GM18870 (cell line): ENCODE measurements around the gene MED4.

ENCODE experiments used
- ATAC-seq: cut with Tn5 transposase; IDR thresholded peaks from one replicate; pipeline ENCODE4 v1.9.1; 2021; ENCODE audit warnings: moderate library complexity; ENCODE audit not compliant: unreplicated experiment

The MED4 gene

GRCh38 chr13:48094781-48095502 lies at the start of gene MED4:
Gene MED4, minus strand, starts transcription at chr13:48095104. Its CDS starts 26 bp downstream, at chr13:48095078.
- peak; percentile 86 for ATAC-seq

GRCh38 chr13:48144413-48145035 lies 49.6 kb upstream of the MED4 start:
- ATAC-seq = no peak

DNA sequence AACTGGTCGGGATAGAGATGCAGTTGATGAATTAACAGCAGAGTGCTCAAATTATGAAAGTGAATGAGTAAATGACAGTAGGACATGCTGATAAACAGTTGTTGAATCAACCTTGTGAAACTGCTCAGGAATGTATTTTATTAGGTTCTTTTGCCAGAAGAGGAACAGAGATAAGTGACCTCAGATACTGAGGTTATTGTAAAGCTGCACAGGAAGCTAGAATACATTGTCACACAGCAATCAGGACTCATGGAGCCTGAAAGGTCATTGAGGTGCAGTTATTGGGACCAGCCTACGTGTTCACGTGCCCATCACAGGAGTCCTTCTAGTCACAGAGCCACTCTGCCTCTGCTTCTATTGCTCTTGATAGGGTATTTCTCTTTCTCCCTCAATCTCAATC lies 47.5 kb upstream of the MED4 start:
- ATAC-seq = peak; percentile 94

DNA sequence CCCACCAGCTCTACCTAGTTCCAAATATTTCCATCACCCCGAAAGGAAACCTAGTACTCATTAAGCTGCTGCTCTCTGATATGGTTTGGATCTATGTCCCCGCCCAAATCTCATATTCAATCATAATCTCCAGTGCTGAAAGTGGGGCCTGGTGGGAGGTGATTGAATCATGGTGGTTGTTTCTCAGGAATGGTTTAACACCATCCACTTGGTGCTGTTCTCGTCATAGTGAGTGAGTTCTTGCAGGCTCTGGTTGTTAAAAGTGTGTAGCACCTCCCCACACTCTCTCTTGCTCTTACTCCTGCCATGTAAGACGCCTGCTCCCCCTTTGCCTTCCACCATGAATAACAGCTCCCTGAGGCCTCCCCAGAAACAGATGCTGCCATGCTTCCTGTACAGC lies 43.4 kb upstream of the MED4 start:
- no peak for ATAC-seq

- ATAC-seq = no peak
Measured at GRCh38 chr13:48132961-48133360, 38.1 kb upstream of the MED4 start.

DNA sequence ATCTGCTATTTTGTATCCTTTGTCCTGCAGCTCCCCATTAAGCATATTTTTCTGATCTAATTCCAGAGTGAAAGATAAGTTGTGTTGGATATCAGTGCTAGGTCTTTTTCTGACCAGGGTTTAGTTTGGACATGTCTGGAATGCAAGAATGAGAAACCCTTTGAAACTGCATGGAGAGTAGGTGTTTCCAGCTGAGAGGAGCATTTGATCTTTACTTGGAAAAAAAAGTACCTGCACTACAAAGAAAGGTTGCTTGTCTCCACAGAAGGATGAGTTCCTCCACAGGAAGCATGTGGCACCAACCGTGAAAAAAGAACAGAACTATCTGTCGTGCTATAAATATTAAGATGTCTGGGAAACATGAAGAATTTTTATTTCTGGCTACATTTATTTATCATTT lies 36.6 kb upstream of the MED4 start:
- no peak for ATAC-seq

- ATAC-seq = no peak
Measured at GRCh38 chr13:48126944-48127830, 32.3 kb upstream of the MED4 start.

DNA sequence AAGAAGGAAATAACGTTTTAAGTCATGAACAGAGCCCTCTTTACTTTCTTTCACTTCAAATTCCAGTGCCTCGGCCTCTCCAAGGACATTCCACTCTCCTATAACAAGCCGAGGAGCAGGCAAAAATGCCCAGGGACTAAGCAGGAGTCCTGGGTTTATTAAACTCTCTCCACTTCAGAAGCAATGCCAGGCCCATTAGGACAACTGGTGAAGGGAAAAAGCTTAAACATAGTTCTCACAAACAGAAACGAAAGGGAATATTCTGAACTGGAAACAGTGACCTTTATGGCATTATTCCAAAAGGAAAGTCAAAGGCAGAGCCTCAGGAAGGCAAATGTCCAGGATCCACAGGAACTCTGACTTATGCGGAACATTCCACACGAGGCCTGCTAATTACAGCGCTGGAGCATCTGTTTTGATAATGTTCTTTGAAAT lies 30.9 kb upstream of the MED4 start:
- no peak for ATAC-seq

DNA sequence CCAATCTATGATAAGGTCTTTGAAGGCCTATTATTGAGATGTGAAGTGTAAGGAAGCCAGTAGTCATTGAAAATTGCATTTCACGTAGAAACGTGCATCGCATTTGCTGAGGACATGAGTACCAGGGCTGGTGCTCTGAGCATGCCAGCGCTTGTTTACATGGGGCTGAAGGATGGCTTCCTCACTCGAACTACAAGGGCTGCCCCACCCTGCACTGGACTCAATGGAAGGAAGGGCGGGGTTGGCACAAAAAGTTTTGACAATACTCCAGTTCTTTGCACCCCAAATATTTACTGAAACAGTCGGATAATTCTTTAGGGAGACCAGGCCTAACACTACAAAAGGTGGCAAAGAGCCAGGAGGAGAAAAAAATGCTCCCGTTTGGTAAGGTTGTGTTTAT lies 28.9 kb upstream of the MED4 start:
- ATAC-seq = no peak

DNA sequence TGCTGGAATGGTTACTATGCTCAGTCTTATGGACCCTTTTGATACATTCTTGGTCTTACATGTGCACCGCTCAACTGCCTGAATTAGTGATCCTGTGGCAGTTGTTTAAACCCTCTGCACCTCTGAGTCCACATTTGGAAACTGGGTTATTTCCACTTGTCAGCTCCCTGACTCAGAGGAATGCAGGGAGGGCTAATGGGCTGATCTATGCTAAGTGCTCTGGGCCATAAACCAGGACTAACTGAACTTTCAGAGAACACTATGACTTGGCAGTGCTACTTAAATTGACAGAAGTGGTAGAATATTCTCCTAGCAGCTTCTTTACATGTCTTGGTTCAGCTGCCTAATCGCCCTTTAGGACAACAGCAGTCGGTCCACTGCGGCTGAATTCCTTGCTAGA lies 26.8 kb upstream of the MED4 start:
- no peak for ATAC-seq

GRCh38 chr13:48120241-48120640 lies 25.3 kb upstream of the MED4 start:
- ATAC-seq = no peak

- no peak for ATAC-seq
Measured at GRCh38 chr13:48118030-48118429, 23.1 kb upstream of the MED4 start.

DNA sequence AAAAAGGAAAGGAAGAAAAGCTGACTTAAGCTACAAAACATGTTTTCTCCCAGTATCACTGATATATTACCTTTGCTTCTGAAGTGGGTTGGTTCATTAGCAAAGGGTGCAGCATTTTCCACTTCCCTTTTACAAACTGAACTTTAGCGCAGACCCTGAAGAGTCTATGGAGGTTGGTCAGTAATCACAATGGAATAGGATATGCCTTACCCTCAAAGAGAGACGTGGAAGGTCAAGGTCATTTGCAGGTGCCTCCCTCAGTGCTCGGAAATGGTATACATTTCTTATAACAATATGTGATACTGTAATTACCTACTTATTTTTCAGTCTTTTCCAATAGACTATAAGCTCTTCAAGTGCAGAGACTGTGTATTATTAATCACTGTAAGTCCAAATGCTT lies 21.9 kb upstream of the MED4 start:
- no peak for ATAC-seq

DNA sequence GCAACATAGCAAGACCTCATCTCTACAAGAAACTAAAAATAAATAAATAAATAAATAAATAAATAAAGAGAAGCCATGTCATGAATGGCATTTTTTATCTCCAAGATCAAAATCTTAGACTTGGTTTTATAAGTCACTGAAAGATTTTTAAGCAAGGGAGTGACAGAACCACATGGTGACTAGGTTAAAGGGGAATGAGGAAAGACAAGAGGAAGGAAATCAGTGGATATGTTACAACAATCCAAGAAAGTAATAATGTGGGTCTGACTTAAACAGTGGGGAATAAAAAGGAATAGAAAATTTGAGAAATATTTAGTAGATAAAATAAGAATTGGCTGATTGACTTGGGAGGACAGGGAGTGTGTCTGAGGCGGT lies 18.8 kb upstream of the MED4 start:
- no peak for ATAC-seq

- no peak for ATAC-seq
Measured at GRCh38 chr13:48112896-48113755, 18.2 kb upstream of the MED4 start.

DNA sequence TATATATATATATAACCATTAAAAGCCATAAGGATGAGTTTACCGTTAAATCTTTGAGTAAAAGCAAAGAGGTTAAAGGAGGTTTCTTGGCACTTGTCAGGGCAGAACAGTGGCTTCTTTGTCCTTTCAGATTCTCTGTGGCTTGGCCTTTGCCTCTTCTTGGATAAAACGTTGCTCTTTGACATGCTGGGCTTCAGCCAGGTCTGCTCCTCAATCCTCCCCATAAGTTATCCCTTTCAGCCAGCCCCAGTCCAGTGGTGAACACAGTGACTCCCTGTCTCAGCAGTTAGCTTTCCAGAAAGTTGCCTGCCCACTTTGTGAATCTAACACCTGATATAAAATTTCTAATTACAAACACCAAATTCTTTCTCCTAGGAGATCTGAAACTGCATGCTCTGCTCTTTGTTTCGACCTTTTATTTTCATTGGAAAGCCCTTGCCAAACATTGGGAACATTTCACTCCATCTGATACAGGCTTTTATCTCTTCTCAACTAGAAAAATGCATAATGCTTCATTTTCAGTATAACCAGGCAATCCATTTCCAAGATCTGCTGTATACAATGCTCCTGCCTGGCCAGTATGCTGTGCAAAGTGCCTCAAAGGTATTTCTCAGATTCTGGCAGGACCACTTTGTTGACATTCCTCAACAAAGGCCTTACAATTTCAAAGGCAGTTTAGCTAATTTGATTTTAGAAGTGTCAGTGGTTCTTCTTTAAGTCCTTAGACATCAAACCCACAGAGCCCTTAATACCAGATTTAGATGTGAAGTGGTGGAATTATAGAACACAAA lies 16.2 kb upstream of the MED4 start:
- no peak for ATAC-seq

DNA sequence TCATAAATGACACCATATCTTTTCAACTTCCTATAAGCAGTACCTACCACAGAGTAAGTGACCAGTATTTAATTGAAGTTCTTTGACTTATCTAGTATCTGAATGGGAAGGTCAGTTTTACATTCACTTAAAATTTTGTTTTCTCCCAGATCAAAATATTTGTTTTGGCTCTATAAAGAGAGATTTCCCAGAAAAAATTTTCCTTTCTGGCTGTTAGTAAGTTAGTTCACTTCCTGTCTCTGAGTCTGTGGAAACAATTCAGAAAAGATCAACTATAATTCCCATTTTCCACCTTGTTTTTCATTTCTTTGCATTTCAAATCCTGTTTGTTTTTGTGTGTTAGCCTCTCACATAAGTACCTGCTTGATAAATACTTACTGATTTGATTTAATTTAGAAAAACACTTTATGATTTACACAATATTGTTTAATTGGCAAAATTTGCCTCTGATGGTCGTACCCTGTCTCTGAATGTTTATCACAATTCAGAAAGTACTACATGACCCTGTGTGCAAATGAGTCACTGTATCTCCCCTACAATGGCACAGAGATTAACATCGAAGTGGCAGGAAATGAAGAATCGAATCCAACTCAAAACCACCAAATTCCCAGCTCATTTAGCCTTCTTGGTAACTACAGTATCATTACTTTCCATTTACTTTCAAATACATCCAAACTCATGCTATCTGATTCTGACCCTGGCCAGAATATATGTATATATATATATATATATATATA lies 15.4 kb upstream of the MED4 start:
- no peak for ATAC-seq

DNA sequence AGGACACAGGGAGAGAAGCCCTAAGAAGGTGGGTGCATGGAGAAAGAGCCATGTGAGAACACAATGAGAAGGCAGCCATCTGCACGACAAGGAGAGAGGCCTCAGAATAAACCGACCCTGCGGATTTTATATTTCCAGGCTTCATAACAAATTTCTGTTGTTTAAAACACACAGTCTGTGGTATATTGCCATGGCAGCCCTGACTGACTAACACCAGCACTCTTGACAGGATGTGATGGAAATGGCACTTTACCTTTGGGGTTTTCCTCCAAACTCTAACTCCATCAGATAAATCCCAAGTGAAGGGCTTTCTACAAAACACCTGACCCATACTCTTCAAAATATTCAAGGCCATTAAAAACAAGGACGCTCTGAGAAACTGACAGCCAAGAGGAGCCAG lies 13.2 kb upstream of the MED4 start:
- ATAC-seq = no peak

- ATAC-seq = no peak
Measured at GRCh38 chr13:48097793-48098192, 2.9 kb upstream of the MED4 start.
